Measurements from ENCODE around the gene FAM222A. TPM values are rescaled to one million over a fixed set of nuclear protein-coding genes. Genes with fewer than 3 reads are reported as not detected.

FAM222A gene
- total RNA-seq, 1 experiment from 2014 or later = 3.7 TPM

DNA sequence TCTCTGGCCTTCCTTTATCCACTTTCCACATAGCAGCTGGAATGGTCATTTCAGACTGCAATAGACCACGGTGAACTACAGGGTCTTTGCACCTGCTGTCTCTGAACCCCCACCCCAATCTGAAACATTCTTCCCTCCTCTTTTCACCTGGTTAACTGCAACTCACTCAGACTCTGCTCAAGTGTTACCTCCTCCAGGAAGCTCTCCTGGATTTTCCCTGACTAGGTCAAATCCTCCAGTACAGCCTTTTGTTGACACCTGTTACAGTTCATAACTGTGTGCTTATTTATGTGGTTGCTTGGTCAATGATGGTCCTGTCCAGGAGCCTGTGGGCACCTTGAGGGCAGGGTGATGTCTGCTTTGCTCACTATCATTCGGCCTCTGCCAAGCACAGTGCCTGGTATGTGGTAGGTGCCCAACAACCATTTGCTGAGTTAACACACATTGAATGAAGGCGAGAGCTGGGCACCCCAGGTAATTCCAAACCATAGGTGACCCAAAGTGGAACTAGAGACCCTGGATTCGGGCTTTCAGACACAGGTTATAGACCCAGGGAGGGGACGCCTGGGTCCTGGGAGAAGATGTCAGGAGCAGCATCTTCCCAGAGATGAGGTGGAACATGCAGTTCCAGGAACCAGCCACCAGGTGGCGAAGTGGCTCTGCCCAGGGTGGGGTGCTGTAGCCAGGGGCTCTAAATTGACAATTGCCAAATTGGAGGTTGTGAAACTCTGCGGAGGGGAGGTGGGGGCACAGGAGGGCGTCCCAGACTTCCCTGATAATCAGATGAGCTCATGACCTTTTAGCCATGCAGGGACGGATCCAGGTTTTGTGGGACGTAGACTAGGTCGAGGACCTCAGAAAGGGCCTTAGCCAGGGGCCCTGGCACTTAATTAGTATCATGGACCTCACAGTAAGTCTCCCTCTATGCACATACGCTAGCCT, 91.5 kb downstream of the FAM222A start:
- Histone ChIP-seq H3K27me3 (ENCODE audit: insufficient read depth, low read length) (no peaks in the 10 kb centered on the region), H3K9me2 (ENCODE audit: insufficient read depth) (no peaks in the 10 kb centered on the region), H3K9ac (ENCODE audit: low read length) (no peak overlapping the region), H3K79me2 (ENCODE audit: insufficient read depth, low read length) (no peaks in the 10 kb centered on the region), H4K20me1 (ENCODE audit: insufficient read depth) (no peaks in the 10 kb centered on the region), H3K4me1 (ENCODE audit: control insufficient read depth in 1 of 2, insufficient read depth in 2 of 2, low read length in 2 of 2) (no peaks in the 10 kb centered on the region), H3K4me3 (replicated peaks in 1 of 2; ENCODE audit: low read depth in 1 of 2, low read length in 2 of 2) (no peak overlapping the region), H3K36me3 (ENCODE audit: control insufficient read depth in 1 of 2, insufficient read depth in 2 of 2, low read length in 2 of 2) (no peaks in the 10 kb centered on the region), H3K9me3 (ENCODE audit: control insufficient read depth in 1 of 2, insufficient read depth in 1 of 2, low read depth in 1 of 2, low read length in 2 of 2) (no peaks in the 10 kb centered on the region), H2AFZ (ENCODE audit: low read depth, low read length, poor library complexity, severe bottlenecking) (peak overlapping the region; percentile 66), H3K4me2 (ENCODE audit: low read length) (no peak overlapping the region), H3K27ac (ENCODE audit: low read depth, low read length) (no peak overlapping the region)
- POLR2A ChIA-PET = no interaction called here
- CTCF ChIA-PET = interaction anchor here (1.1 to 2.4 kb wide), 3 partner anchors 40 to 795 kb away, joined by 3 to 19 read pairs (median 10); no protein-coding TSS in a partner anchor
- RAD21 ChIA-PET (ENCODE audit: low non-redundant PET in 1 of 2, low total read pairs in 2 of 2, uncharacterized antibody in 2 of 2, unreplicated experiment in 2 of 2) = no interaction called here
- no peak for TF ChIP-seq SRF (IDR thresholded peaks at IDR 0.05; ENCODE audit: low read depth)
- TF ChIP-seq EGR1 (IDR thresholded peaks at IDR 0.05; ENCODE audit: low read depth) = no peak
- TF ChIP-seq, protein P1, sequence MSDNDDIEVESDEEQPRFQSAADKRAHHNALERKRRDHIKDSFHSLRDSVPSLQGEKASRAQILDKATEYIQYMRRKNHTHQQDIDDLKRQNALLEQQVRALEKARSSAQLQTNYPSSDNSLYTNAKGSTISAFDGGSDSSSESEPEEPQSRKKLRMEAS (IDR thresholded peaks at IDR 0.05) = no peak
- TF ChIP-seq YY1 (IDR thresholded peaks at IDR 0.05; ENCODE audit: extremely low read depth, insufficient replicate concordance, low read depth, low read length) = no peak
- TF ChIP-seq SIN3A (IDR thresholded peaks at IDR 0.05; ENCODE audit: low read depth) = no peak
- peak; percentile 92 for TF ChIP-seq RAD21 (IDR thresholded peaks at IDR 0.05; ENCODE audit: low read depth)
- TF ChIP-seq CEBPB (IDR thresholded peaks at IDR 0.05; ENCODE audit: low read depth) = no peak
- no peak for TF ChIP-seq POLR2A (IDR thresholded peaks at IDR 0.05; ENCODE audit: borderline replicate concordance, extremely low read depth, insufficient read depth, insufficient read length)
- TF ChIP-seq, protein P2, sequence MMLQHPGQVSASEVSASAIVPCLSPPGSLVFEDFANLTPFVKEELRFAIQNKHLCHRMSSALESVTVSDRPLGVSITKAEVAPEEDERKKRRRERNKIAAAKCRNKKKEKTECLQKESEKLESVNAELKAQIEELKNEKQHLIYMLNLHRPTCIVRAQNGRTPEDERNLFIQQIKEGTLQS (IDR thresholded peaks at IDR 0.05) = no peak
- no peak for TF ChIP-seq EZH2phosphoT487 (IDR thresholded peaks at IDR 0.05; ENCODE audit: borderline replicate concordance)
- no peak for TF ChIP-seq SP1 (IDR thresholded peaks at IDR 0.05; ENCODE audit: low read depth)
- TF ChIP-seq TCF7L2 (IDR thresholded peaks at IDR 0.05; ENCODE audit: borderline replicate concordance, extremely low read depth, insufficient read depth, insufficient read length) = no peak
- TF ChIP-seq, protein P3, sequence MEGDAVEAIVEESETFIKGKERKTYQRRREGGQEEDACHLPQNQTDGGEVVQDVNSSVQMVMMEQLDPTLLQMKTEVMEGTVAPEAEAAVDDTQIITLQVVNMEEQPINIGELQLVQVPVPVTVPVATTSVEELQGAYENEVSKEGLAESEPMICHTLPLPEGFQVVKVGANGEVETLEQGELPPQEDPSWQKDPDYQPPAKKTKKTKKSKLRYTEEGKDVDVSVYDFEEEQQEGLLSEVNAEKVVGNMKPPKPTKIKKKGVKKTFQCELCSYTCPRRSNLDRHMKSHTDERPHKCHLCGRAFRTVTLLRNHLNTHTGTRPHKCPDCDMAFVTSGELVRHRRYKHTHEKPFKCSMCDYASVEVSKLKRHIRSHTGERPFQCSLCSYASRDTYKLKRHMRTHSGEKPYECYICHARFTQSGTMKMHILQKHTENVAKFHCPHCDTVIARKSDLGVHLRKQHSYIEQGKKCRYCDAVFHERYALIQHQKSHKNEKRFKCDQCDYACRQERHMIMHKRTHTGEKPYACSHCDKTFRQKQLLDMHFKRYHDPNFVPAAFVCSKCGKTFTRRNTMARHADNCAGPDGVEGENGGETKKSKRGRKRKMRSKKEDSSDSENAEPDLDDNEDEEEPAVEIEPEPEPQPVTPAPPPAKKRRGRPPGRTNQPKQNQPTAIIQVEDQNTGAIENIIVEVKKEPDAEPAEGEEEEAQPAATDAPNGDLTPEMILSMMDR (IDR thresholded peaks at IDR 0.05 in 2 of 3, conservative IDR thresholded peaks at IDR 0.05 in 1 of 3; ENCODE audit: borderline replicate concordance in 1 of 3, insufficient read depth in 1 of 3, low read depth in 2 of 3, low read length in 2 of 3) = peak; percentile 94 to 98 (median 96)
- no TSS peak for BruUV-seq (replicated peaks)
- ATAC-seq (peak; percentile 95), DNase-seq (ENCODE audit: low read depth, low spot score) (peak; percentile 15)
- intact Hi-C loops (cut with micrococcal nuclease) = loop anchor here (1.0 to 2.0 kb wide), 2 partner anchors 40 to 76 kb away; partner anchors contain the start of gene GLTP
